Uterus (tissue), 4 donors: ENCODE measurements around the gene SCN5A. TPM values are rescaled to one million over a fixed set of nuclear protein-coding genes. Genes with fewer than 3 reads are reported as not detected.

ENCODE experiments used
- DNase-seq, 2 donors: peaks; one replicate each; pipeline ENCODE4 v3.0.0-alpha.2; 2019 to 2020
- H3K27ac ChIP-seq, 2 donors: fragments of 200-600 bp; sonication (generic); 1 replicate in 1 of 2; 2 replicates in 1 of 2; pipeline ENCODE4 v1.5.1; 2016 to 2018
- H3K27me3 ChIP-seq, 2 donors: fragments of 200-600 bp; sonication (generic); one replicate each; pipeline ENCODE4 v1.5.1; 2018 to 2019; ENCODE audit warnings: control low read depth in 1 of 2
- H3K36me3 ChIP-seq, 2 donors: fragments of 200-600 bp; sonication (generic); one replicate each; pipeline ENCODE4 v1.5.1; 2019; ENCODE audit warnings: control low read depth in 1 of 2
- H3K4me1 ChIP-seq, 2 donors: fragments of 200-600 bp; sonication (generic); one replicate each; pipeline ENCODE4 v1.5.1; 2018 to 2019; ENCODE audit warnings: control low read depth in 1 of 2
- H3K4me3 ChIP-seq, 2 donors: fragments of 200-600 bp; sonication (generic); 1 replicate in 1 of 2; 2 replicates in 1 of 2; pipeline ENCODE4 v1.5.1; 2018 to 2019; ENCODE audit warnings: mild to moderate bottlenecking in 1 of 2
- H3K9me3 ChIP-seq, 2 donors: fragments of 200-600 bp; sonication (generic); one replicate each; pipeline ENCODE4 v1.5.1; 2019; ENCODE audit warnings: control low read depth in 1 of 2
- CTCF ChIP-seq, 4 experiments: fragments of 200-600 bp in 2 of 4; fragments of 450-650 bp in 2 of 4; sonication (generic) in 2 of 4; IDR thresholded peaks; one replicate each; pipeline ENCODE4 v1.5.1; 2016 to 2019; ENCODE audit warnings: antibody characterized with exemption in 4 of 4, mild to moderate bottlenecking in 2 of 4, moderate library complexity in 1 of 4
- POLR2A ChIP-seq, 2 donors: fragments of 450-650 bp; IDR thresholded peaks; one replicate each; pipeline ENCODE4 v1.6.1; 2016; ENCODE audit warnings: antibody characterized with exemption in 2 of 2, mild to moderate bottlenecking in 1 of 2, moderate library complexity in 1 of 2
- intact Hi-C: fragments of 100-400 bp; cut with DNase I; formaldehyde crosslinking; loops from one replicate; pipeline ENCODE4 v1.15.1; 2023; ENCODE audit warnings: low total_unique reads
- total RNA-seq, 4 donors: library from RNA; depleted of rRNA in 3 of 4; stranded (reverse); fragments of >200 nt in 3 of 4; gene quantifications; one replicate each; pipeline versions ENCODE4 v1.1.0 to v1.2.4, GENCODE V29; 2014 to 2023
- donor health status: DM: yes; HTN: yes; CAD: no.

SCN5A gene
- total RNA-seq, 4 donors from 2014 or later: under 0.01 to 3.2 (median 1.6) TPM; not detected in 1

- no peak for DNase-seq
- no peak overlapping the region for H3K27ac ChIP-seq
- H3K4me1 ChIP-seq: no peaks in the 10 kb centered on the region
- no peaks in the 10 kb centered on the region for H3K27me3 ChIP-seq
- intact Hi-C loops: no loop called here
- TF ChIP-seq POLR2A (IDR thresholded peaks at IDR 0.05) (no peak), CTCF (IDR thresholded peaks at IDR 0.05) (no peak)
- H3K36me3 ChIP-seq: no peaks in the 10 kb centered on the region
- H3K4me3 ChIP-seq: no peak overlapping the region
- no peaks in the 10 kb centered on the region for H3K9me3 ChIP-seq
These were observed 31.1 kb downstream of the SCN5A start for GRCh38 chr3:38618343-38618742.

GRCh38 chr3:38617586-38617985, 31.9 kb downstream of the SCN5A start:
- H3K27me3 ChIP-seq: no peaks in the 10 kb centered on the region
- DNase-seq: no peak
- no peaks in the 10 kb centered on the region for H3K9me3 ChIP-seq
- no peaks in the 10 kb centered on the region for H3K4me1 ChIP-seq
- no peak overlapping the region for H3K4me3 ChIP-seq
- TF ChIP-seq CTCF (IDR thresholded peaks at IDR 0.05) (no peak), POLR2A (IDR thresholded peaks at IDR 0.05) (no peak)
- no peak overlapping the region for H3K27ac ChIP-seq
- intact Hi-C loops: no loop called here
- H3K36me3 ChIP-seq: no peaks in the 10 kb centered on the region

- intact Hi-C loops: no loop called here
- Histone ChIP-seq H3K9me3 (no peaks in the 10 kb centered on the region), H3K27ac (no peak overlapping the region), H3K4me3 (no peak overlapping the region), H3K36me3 (no peaks in the 10 kb centered on the region), H3K4me1 (no peaks in the 10 kb centered on the region), H3K27me3 (no peaks in the 10 kb centered on the region)
- DNase-seq: no peak
- TF ChIP-seq POLR2A (IDR thresholded peaks at IDR 0.05) (no peak), CTCF (IDR thresholded peaks at IDR 0.05) (no peak)
These were observed 32.4 kb downstream of the SCN5A start for GRCh38 chr3:38617137-38617536.

GRCh38 chr3:38616658-38617057, 32.8 kb downstream of the SCN5A start:
- H3K36me3 ChIP-seq: no peaks in the 10 kb centered on the region
- H3K27me3 ChIP-seq: no peaks in the 10 kb centered on the region
- intact Hi-C loops: no loop called here
- H3K9me3 ChIP-seq: no peaks in the 10 kb centered on the region
- no peak for DNase-seq
- no peak overlapping the region for H3K4me3 ChIP-seq
- TF ChIP-seq CTCF (IDR thresholded peaks at IDR 0.05) (no peak), POLR2A (IDR thresholded peaks at IDR 0.05) (no peak)
- H3K4me1 ChIP-seq: no peaks in the 10 kb centered on the region
- H3K27ac ChIP-seq: no peak overlapping the region

GRCh38 chr3:38616111-38616510, 33.4 kb downstream of the SCN5A start:
- H3K36me3 ChIP-seq: no peaks in the 10 kb centered on the region
- no peak overlapping the region for H3K27ac ChIP-seq
- no peaks in the 10 kb centered on the region for H3K27me3 ChIP-seq
- TF ChIP-seq POLR2A (IDR thresholded peaks at IDR 0.05): no peak
- no peak for TF ChIP-seq CTCF (IDR thresholded peaks at IDR 0.05)
- intact Hi-C loops: no loop called here
- H3K4me3 ChIP-seq: no peak overlapping the region
- no peaks in the 10 kb centered on the region for H3K9me3 ChIP-seq
- H3K4me1 ChIP-seq: no peaks in the 10 kb centered on the region
- DNase-seq: no peak
